Measurements from ENCODE around the gene TIPIN.
"Not testable (repeated sequence)": the region's sequence is repeated elsewhere in the genome, so short reads cannot be mapped to it uniquely, and the experiment has no call there.

TIPIN gene

GRCh38 chr15:66356359-66357236, at the start of gene TIPIN:
Gene TIPIN (minus strand): TSS chr15:66356685. CDS start chr15:66352947, 3,738 bp downstream.
- peak; percentile 62 for DNase-seq

GRCh38 chr15:66405615-66406014, 49.1 kb upstream of the TIPIN start:
- no peak for DNase-seq

- no peak for DNase-seq
These were observed 48.5 kb upstream of the TIPIN start for GRCh38 chr15:66405007-66405406.

GRCh38 chr15:66404532-66404931, 48.0 kb upstream of the TIPIN start:
- no peak for DNase-seq

GRCh38 chr15:66404122-66404521, 47.6 kb upstream of the TIPIN start:
- no peak for DNase-seq

- DNase-seq: no peak
These were observed 46.8 kb upstream of the TIPIN start for GRCh38 chr15:66403323-66403722.

GRCh38 chr15:66402761-66403284, 46.3 kb upstream of the TIPIN start:
- no peak for DNase-seq

- no peak for DNase-seq
These were observed 44.9 kb upstream of the TIPIN start for GRCh38 chr15:66401130-66402021.

GRCh38 chr15:66400351-66400774, 43.9 kb upstream of the TIPIN start:
- no peak for DNase-seq

GRCh38 chr15:66399276-66399675, 42.8 kb upstream of the TIPIN start:
- DNase-seq: no peak

GRCh38 chr15:66394915-66395314, 38.4 kb upstream of the TIPIN start:
- DNase-seq: no peak

GRCh38 chr15:66394472-66394871, 38.0 kb upstream of the TIPIN start:
- DNase-seq: no peak

GRCh38 chr15:66393037-66393436, 36.6 kb upstream of the TIPIN start:
- DNase-seq: not testable (repeated sequence)

- DNase-seq: peak; percentile 82
These were observed 34.2 kb upstream of the TIPIN start for GRCh38 chr15:66390678-66391077.

- DNase-seq: no peak
These were observed 33.4 kb upstream of the TIPIN start for GRCh38 chr15:66389859-66390381.

- DNase-seq: no peak
These were observed 32.8 kb upstream of the TIPIN start for GRCh38 chr15:66389098-66389858.

GRCh38 chr15:66388576-66388975, 32.1 kb upstream of the TIPIN start:
- DNase-seq: no peak

- DNase-seq: no peak
These were observed 31.5 kb upstream of the TIPIN start for GRCh38 chr15:66388043-66388363.

- DNase-seq: no peak
These were observed 30.9 kb upstream of the TIPIN start for GRCh38 chr15:66387163-66388042.

- peak; percentile 77 for DNase-seq
These were observed 30.0 kb upstream of the TIPIN start, which contains the start of gene MAP2K1 for GRCh38 chr15:66386204-66387123. Gene MAP2K1 (plus strand): TSS chr15:66386912. CDS start chr15:66387348, 436 bp downstream.
